Hepatocyte (in vitro differentiated cells): ENCODE results near the gene PEDS1. TPM values are rescaled to one million over a fixed set of nuclear protein-coding genes. Genes with fewer than 3 reads are reported as not detected.
"Not testable (repeated sequence)": the region's sequence is repeated elsewhere in the genome, so short reads cannot be mapped to it uniquely, and the experiment has no call there.

Experiments
- DNase-seq: peaks from one replicate; pipeline ENCODE4 v3.0.0-alpha.2; 2016; ENCODE audit warnings: low spot score
- H2AFZ ChIP-seq: fragments of 200-600 bp; sonication (generic); 2 replicates; pipeline ENCODE4 v1.6.0; 2016; ENCODE audit warnings: antibody characterized with exemption, mild to moderate bottlenecking
- H3K27ac ChIP-seq: fragments of 200-600 bp; sonication (generic); 2 replicates; pipeline ENCODE4 v1.5.1; 2016; ENCODE audit warnings: mild to moderate bottlenecking
- H3K27me3 ChIP-seq: fragments of 200-600 bp; sonication (generic); 2 replicates; pipeline ENCODE4 v1.6.1; 2016
- H3K36me3 ChIP-seq: fragments of 200-600 bp; sonication (generic); replicated peaks from 2 replicates; pipeline ENCODE4 v1.5.1; 2016; ENCODE audit warnings: low read depth; ENCODE audit not compliant: insufficient read depth
- H3K4me1 ChIP-seq: fragments of 200-600 bp; sonication (generic); 2 replicates; pipeline ENCODE4 v1.5.1; 2016; ENCODE audit warnings: mild to moderate bottlenecking, moderate library complexity; ENCODE audit not compliant: insufficient read depth
- H3K4me2 ChIP-seq: fragments of 200-600 bp; sonication (generic); 2 replicates; pipeline ENCODE4 v1.6.0; 2016
- H3K4me3 ChIP-seq: fragments of 200-600 bp; sonication (generic); 2 replicates; pipeline ENCODE4 v1.5.1; 2016; ENCODE audit warnings: mild to moderate bottlenecking
- H3K79me2 ChIP-seq: fragments of 200-600 bp; sonication (generic); 2 replicates; pipeline ENCODE4 v1.6.0; 2017; ENCODE audit warnings: mild to moderate bottlenecking
- H3K9me2 ChIP-seq: fragments of 200-600 bp; sonication (generic); replicated peaks from 2 replicates; pipeline ENCODE4 v1.6.0; 2017; ENCODE audit warnings: mild to moderate bottlenecking; ENCODE audit not compliant: insufficient read depth
- H3K9me3 ChIP-seq: fragments of 200-600 bp; sonication (generic); 2 replicates; pipeline ENCODE4 v1.5.1; 2016; ENCODE audit warnings: low read depth, mild to moderate bottlenecking
- H4K20me1 ChIP-seq: fragments of 200-600 bp; sonication (generic); 2 replicates; pipeline ENCODE4 v1.6.0; 2016; ENCODE audit warnings: mild to moderate bottlenecking; ENCODE audit not compliant: insufficient read depth, poor library complexity, severe bottlenecking
- EZH2 ChIP-seq: fragments of 200-600 bp; sonication (generic); IDR thresholded peaks from 2 replicates; pipeline ENCODE4 v1.6.1; 2016; ENCODE audit warnings: antibody characterized with exemption, mild to moderate bottlenecking, borderline replicate concordance
- EZH2phosphoT487 ChIP-seq: fragments of 200-600 bp; sonication (generic); IDR thresholded peaks from one replicate; pipeline ENCODE4 v1.6.1; 2018; ENCODE audit warnings: antibody characterized with exemption, mild to moderate bottlenecking, low read depth, moderate library complexity; ENCODE audit not compliant: unreplicated experiment, severe bottlenecking
- WGBS: methylation state at CpG from one replicate; pipeline ENCODE4 v1.1.6; 2016; ENCODE audit warnings: low lambda C conversion rate; ENCODE audit errors: missing lambda C conversion rate; 5-methylcytosine and 5-hydroxymethylcytosine counted together
- polyA plus RNA-seq: library from polyadenylated mRNA; unstranded; fragments of >200 nt; fragmentation: Nextera tagmentation; extraction: Ambion mirVana; gene quantifications from 2 replicates; pipeline ENCODE4 v1.2.1, GENCODE V29; 2016
- total RNA-seq: library from RNA; depleted of rRNA; stranded (reverse); fragments of >200 nt; gene quantifications from 2 replicates; pipeline ENCODE4 v1.2.3, GENCODE V29; 2014
- TF ChIP-seq, protein P1 (sequence below): fragments of 200-600 bp; sonication (generic); IDR thresholded peaks from 2 replicates; pipeline ENCODE4 v1.5.1; 2016; ENCODE audit warnings: antibody characterized with exemption, mild to moderate bottlenecking; ENCODE audit not compliant: poor library complexity

Gene PEDS1
- total and polyA plus RNA-seq, 2 experiments from 2014 or later: 24.5 to 46.2 TPM

- Histone ChIP-seq H3K9me3 (no peaks in the 10 kb centered on the region), H3K27me3 (no peaks in the 10 kb centered on the region), H3K4me1 (peaks cover 17% of the 10 kb centered on the region), H4K20me1 (no peaks in the 10 kb centered on the region), H3K27ac (no peak overlapping the region), H3K79me2 (no peaks in the 10 kb centered on the region), H3K36me3 (no peaks in the 10 kb centered on the region), H2AFZ (no peak overlapping the region), H3K4me2 (no peak overlapping the region), H3K4me3 (no peak overlapping the region), H3K9me2 (no peaks in the 10 kb centered on the region)
- WGBS: 100% methylated on average over 5 of the region's 5 CpGs
- no peak for DNase-seq
- TF ChIP-seq, protein P1, sequence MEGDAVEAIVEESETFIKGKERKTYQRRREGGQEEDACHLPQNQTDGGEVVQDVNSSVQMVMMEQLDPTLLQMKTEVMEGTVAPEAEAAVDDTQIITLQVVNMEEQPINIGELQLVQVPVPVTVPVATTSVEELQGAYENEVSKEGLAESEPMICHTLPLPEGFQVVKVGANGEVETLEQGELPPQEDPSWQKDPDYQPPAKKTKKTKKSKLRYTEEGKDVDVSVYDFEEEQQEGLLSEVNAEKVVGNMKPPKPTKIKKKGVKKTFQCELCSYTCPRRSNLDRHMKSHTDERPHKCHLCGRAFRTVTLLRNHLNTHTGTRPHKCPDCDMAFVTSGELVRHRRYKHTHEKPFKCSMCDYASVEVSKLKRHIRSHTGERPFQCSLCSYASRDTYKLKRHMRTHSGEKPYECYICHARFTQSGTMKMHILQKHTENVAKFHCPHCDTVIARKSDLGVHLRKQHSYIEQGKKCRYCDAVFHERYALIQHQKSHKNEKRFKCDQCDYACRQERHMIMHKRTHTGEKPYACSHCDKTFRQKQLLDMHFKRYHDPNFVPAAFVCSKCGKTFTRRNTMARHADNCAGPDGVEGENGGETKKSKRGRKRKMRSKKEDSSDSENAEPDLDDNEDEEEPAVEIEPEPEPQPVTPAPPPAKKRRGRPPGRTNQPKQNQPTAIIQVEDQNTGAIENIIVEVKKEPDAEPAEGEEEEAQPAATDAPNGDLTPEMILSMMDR: no peak
- TF ChIP-seq EZH2 (no peak), EZH2phosphoT487 (no peak)
Measured at GRCh38 chr20:50185426-50185825, 31.9 kb upstream of the PEDS1 start.

DNA sequence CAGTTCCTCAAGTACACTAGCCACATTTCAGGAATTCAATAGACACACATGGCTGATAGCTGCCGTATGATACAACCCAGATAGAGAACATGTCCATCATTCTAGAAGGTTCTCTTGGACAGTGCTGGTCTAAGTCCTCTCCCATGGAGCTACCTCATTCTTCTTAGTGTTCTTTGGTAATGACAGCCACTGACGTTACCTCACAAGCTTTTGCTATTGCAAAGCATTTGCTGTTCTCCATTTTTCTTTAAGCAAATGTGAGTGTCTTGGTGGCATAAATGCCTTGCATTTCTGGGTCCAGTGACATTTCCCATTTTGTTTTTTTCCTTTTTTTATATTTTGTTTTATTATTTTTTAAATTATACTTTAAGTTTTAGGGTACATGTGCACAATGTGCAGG, 28.8 kb upstream of the PEDS1 start:
- H3K27me3 ChIP-seq: no peaks in the 10 kb centered on the region
- no peaks in the 10 kb centered on the region for H3K9me2 ChIP-seq
- H3K36me3 ChIP-seq: no peaks in the 10 kb centered on the region
- no peaks in the 10 kb centered on the region for H3K9me3 ChIP-seq
- H3K79me2 ChIP-seq: no peaks in the 10 kb centered on the region
- DNase-seq: no peak
- 86% methylated on average over 2 of the region's 2 CpGs for WGBS
- TF ChIP-seq EZH2: no peak
- TF ChIP-seq, protein P1: no peak
- no peak for TF ChIP-seq EZH2phosphoT487
- H2AFZ ChIP-seq: no peak overlapping the region
- no peak overlapping the region for H3K4me3 ChIP-seq
- peaks cover 6% of the 10 kb centered on the region for H3K4me1 ChIP-seq
- H3K27ac ChIP-seq: no peak overlapping the region
- H3K4me2 ChIP-seq: no peak overlapping the region
- H4K20me1 ChIP-seq: no peaks in the 10 kb centered on the region

- no peak overlapping the region for H2AFZ ChIP-seq
- H3K4me2 ChIP-seq: no peak overlapping the region
- no peaks in the 10 kb centered on the region for H3K36me3 ChIP-seq
- TF ChIP-seq EZH2 (no peak), EZH2phosphoT487 (no peak)
- TF ChIP-seq, protein P1: no peak
- no peaks in the 10 kb centered on the region for H3K4me1 ChIP-seq
- H3K9me3 ChIP-seq: no peaks in the 10 kb centered on the region
- no peak overlapping the region for H3K4me3 ChIP-seq
- no peaks in the 10 kb centered on the region for H4K20me1 ChIP-seq
- H3K27ac ChIP-seq: no peak overlapping the region
- no peaks in the 10 kb centered on the region for H3K9me2 ChIP-seq
- H3K27me3 ChIP-seq: no peaks in the 10 kb centered on the region
- H3K79me2 ChIP-seq: no peaks in the 10 kb centered on the region
- 95% methylated on average over 10 of the region's 10 CpGs for WGBS
- no peak for DNase-seq
Measured at GRCh38 chr20:50181344-50181743, 27.8 kb upstream of the PEDS1 start.

- H3K4me3 ChIP-seq, H3K36me3 ChIP-seq, DNase-seq, H3K9me3 ChIP-seq, H3K4me1 ChIP-seq, H3K4me2 ChIP-seq, H2AFZ ChIP-seq, H4K20me1 ChIP-seq, H3K27ac ChIP-seq, H3K9me2 ChIP-seq, H3K27me3 ChIP-seq: not testable (repeated sequence)
- peaks cover 10% of the 10 kb centered on the region for H3K79me2 ChIP-seq
- 85% methylated on average over 9 of the region's 9 CpGs for WGBS
Measured at GRCh38 chr20:50178672-50179071, 25.1 kb upstream of the PEDS1 start.
